C4-2B (cell line): ENCODE results near the gene ARHGAP35.

Experiments
- H3K27ac ChIP-seq: fragments of 450-650 bp; 2 replicates; pipeline ENCODE4 v1.5.1; 2017
- CTCF ChIP-seq: fragments of 450-650 bp; conservative IDR thresholded peaks from 2 replicates; pipeline ENCODE4 v1.5.1; 2017; ENCODE audit warnings: mild to moderate bottlenecking
- ZFX ChIP-seq: fragments of 450-650 bp; IDR thresholded peaks from 2 replicates; pipeline ENCODE4 v1.6.1; 2017

Gene ARHGAP35

DNA sequence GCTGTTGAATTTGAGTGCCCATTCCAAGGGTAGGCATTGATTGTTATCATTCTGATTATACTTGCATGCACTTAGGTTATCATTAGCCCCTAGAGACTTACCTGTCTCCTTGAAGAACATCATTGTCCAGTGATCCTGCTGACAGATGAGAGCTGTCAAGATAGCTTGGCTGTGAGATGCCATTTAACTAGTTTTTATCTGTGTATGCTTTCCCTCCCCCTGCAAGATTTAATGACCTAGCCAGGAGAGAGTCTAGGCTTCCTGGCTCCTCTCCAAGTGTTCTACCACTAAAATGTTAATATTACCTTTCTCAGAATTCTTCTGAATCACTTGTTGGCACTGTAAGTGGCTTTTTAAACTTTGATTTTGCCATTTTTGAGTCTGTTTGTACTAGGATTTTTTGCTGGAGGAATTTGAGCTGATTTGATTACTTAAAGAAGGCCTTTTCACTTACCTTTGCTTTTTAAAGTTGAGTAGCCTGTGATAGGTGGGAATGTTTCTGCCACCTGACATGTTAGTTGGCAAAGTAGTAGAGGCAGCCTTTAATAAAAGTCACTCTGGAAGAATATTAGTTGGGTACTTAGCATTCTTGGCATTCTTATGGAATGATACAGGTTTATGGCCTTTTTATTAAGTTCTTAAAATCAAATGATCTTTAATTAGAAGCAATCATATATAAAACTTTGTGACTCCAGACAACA lies 41.1 kb downstream of the ARHGAP35 start:
- TF ChIP-seq ZFX, result no peak
- TF ChIP-seq CTCF, result no peak
- peak overlapping the region; percentile 71 for H3K27ac ChIP-seq

DNA sequence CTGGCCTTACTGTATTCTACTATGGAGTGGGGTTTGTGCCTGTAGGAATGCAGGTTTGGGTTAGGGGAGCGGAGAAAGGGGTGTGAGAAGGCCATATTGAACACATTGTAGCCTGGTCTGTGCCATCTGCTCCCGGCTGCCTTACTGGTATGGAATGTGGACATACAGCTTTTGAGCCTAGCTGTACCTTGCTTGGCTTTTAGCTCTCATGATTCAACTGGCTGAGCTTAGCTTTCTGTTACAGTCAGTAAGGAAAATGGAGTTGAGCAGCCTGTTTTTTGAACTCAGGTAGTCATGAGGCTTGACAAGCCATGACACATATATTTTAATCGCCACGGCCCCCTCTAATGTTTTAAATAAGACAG lies 41.6 kb downstream of the ARHGAP35 start:
- TF ChIP-seq CTCF (no peak), ZFX (no peak)
- H3K27ac ChIP-seq, result peak overlapping the region; percentile 71; the same call in 1 of the 2 replicates

DNA sequence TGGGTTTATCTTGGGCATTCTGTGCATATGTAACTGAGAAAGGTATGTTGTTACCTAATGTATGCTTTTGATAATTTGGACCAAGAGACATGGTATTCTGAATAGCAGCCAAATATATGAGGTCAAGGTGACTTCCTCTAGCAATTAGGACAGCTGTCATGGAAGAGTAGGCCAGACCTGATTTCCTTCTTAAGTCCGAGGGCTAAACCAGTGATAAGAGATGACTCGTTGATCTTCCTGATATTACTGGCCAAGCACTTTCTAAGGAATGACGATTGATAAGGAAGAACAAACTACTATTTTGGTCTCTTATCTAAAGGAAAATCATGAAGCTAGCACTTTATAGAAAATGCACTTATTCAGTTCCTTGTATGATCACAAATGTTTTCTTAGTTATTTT lies 42.7 kb downstream of the ARHGAP35 start:
- TF ChIP-seq ZFX (no peak), CTCF (no peak)
- H3K27ac ChIP-seq, result peak overlapping the region; percentile 71; the same call in 1 of the 2 replicates

DNA sequence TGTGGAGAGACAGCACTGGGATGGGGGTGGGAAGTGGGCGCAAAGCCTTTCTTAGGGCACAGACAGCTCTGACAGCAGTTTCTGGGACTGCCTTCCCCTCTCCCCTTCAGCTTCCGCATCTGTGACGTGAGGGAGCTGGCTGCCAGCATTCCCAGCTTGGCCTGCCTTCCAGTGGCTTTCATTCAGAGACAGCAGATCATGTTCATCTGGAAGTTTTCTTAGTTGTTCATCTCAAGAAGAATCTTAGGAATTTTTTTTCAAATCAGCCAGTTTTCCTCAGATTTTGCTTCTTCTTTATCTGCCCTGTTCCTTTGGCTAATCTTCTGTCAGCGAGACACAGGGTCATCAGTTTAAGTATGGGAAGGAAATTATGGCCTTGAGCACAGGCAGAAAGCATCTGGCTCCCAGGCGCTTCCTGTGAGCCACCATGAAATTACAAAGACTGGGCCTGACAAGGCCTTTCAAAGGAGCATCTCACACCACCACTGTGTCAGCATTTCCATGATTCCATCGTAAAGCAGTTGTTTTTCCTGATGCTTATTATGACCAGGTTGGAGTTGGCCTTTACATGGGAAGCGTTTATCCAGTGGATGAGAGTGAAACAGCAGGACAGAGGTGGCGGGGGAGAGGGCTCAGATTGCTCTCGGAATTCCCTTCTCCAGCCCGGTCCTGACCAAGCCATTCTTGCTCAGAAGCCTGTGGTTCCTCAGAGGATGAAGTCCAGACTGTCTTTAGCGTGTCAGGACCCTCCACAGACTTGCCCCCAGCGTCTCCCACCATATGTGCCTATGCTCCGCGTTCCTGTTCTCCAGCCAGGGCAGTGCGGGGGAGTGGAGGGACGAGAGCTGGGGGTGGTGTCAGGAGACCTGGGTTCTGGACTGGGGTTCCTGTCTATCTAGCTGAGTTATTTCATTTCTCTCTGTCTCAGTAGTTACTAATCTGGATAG lies 43.6 kb downstream of the ARHGAP35 start:
- H3K27ac ChIP-seq, result peak overlapping the region; percentile 75
- TF ChIP-seq CTCF (no peak), ZFX (no peak)

- peak overlapping the region; percentile 75; the same call in 1 of the 2 replicates for H3K27ac ChIP-seq
- TF ChIP-seq ZFX (no peak), CTCF (no peak)
Measured at GRCh38 chr19:46906221-46906620, 45.4 kb downstream of the ARHGAP35 start.

- H3K27ac ChIP-seq, result no peak overlapping the region
- TF ChIP-seq CTCF (no peak), ZFX (no peak)
Measured at GRCh38 chr19:46907880-46908279, 47.1 kb downstream of the ARHGAP35 start.

DNA sequence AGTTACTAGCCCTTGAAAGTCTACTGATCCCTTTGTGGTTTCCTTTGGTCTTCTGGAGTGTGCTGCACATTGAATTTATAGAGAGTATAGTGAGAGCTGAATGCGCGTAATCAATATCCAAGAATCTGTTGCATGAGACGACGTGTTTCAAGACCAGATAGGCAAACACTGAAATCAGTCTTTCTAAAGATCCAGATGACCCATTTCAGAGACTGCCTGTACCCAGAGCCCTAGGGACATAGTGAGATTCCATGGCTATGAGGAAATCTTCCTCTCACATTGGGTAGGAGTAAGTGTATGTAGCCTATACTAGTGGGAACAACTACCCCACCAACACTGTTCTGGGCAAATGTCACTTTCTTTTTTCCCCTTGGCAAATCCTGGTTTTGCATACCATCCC lies 48.6 kb downstream of the ARHGAP35 start:
- TF ChIP-seq CTCF, result no peak
- TF ChIP-seq ZFX, result no peak
- no peak overlapping the region for H3K27ac ChIP-seq
